ENCODE results near the gene PAQR7.

Gene PAQR7

DNA sequence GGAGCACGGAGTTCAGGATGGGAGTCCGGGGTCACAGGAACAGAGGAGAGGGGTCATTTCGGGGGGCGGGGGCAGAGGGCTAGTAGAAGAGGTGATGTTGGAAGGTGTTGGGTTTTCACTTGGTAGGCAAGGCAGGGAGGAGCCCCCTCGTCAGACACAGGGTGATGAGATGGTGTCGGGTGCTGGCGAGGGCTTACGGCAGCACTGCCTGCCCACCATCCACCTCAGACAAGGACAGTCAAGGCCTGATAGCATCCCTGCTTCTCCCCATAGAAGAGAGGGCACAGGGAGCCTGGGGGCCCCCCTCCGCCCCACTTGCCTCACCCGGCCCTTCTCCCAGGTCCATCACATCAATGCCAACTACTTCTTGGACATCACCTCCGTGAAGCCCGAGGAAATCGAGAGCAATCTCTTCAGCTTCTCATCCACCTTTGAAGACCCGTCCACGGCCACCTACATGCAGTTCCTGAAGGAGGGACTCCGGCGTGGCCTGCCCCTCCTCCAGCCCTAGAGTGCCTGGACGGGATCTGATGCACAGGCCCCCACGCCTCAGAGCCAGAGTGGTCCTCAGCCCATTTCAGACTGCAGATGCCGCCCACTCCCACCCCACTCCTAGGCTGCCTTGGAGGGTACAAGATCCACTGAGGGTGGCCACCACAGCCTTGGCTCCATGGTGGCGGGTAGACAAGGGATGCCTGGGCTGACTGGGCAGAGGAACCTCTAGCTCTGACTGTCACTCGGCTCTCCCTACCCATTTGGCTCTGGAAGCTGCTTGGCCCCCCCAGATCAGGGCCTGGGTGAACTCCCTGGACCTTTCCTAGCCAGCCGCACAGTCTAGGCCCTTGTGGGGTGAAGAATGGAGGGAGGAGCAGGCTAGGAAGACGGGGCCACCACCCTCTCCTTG lies 60.0 kb downstream of the PAQR7 start:
- no peak for DNase-seq (ENCODE audit: low read depth)

DNA sequence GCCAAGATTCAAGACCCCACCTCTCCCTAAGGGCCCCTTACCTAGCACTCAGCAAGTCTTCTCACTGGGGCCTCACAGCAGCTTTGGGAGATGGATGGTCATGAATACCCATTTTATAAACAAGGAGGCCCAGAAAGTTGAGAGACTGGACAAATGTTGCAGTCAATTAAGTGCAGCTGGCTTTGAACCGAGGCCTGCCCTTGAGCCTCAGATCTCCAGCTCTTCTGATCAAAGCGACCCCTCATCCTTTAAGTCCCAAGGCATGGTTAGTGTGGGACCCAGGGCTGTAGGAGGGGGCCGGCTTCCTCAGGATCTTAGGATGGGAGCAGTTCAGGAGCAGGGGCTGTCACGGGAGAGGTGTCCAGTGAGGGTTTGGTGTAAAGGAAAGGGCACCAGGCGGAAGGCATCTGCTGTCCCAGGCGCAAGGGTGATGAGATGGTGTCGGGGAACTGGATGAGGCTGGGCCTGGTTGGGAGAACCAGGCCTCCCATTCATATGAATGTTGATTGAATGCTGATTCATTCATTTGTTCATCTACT lies 60.9 kb downstream of the PAQR7 start:
- DNase-seq (ENCODE audit: low read depth), result no peak

DNA sequence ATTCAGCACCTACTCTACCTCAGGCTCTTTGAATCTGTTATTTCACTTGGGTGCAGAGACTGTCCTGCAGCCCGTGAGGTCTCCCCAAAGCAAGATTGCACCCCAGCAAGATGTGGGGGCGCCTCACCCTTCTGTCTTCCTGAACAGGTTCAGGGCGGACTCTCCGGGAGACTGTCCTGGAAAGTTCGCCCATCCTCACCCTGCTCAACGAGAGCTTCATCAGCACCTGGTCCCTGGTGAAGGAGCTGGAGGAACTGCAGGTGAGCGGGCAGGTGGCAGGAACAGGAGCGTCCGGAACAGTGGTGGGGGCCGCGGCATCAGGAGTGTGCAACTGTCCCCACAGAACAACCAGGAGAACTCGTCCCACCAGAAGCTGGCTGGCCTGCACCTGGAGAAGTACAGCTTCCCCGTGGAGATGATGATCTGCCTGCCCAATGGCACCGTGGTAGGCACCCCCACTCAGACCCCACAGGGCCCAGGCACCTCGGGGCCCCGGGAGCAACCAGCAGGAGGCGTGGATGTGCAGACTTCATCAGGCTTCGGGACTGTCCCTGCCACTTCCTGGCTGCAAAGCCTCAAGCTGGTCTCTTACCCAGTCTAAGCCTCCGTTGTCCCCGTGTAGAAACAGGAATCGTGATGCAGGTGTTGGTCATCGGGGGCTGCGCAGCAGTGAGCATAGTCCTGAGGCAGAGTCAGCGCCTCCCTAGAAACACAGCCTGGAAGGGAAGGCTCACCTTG lies 61.6 kb downstream of the PAQR7 start:
- no peak for DNase-seq (ENCODE audit: low read depth)

DNA sequence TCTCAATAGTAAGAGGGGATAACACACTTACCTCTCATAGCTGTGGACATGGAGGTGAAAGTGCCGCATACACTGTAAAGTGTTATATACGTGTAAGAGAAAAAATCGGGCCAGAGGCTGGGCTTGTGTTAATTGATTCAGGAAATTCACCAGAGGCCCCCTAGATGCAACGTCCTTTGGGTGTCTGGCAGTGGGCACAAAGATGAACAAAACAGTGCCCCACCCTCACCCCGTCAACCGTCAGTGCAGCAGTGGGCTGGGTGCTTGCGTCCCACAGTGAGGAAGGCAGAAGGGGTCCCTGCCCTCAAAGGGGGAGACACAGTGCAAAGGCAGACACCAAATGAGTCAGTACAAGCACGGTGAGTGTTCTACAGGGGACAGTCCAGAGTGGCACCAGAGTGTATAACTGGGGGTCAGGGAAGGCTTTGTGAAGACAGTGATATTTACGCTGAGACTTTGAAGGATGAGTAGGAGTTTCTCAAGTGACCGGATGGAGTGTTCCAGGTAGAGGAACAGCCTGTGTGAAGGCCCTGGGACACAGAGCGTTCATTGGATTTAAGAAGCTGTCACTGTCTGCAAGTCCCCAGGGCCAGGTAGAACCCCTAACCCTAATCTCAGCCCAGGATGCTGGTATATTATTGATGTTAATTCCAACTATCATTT lies 62.3 kb downstream of the PAQR7 start:
- DNase-seq (ENCODE audit: low read depth), result no peak

All from stimulated activated CD4-positive, alpha-beta T cell treated with anti-CD3 and anti-CD28 coated beads, Interleukin-2, amount 100 ng/mL, for 4 hours (primary cell).